Glutamatergic neuron (in vitro differentiated cells): Measurements from ENCODE around the gene BMP7. TPM values are rescaled to one million over a fixed set of nuclear protein-coding genes. Genes with fewer than 3 reads are reported as not detected.

Source experiments
- DNase-seq: peaks from one replicate; pipeline ENCODE4 v3.0.0; 2022
- H3K27ac Mint-ChIP-seq: one replicate; pipeline ENCODE4 v1.8.0; 2020; ENCODE audit warnings: mild to moderate bottlenecking, mixed read lengths, inconsistent platforms; ENCODE audit not compliant: unreplicated experiment
- H3K27me3 Mint-ChIP-seq: one replicate; pipeline ENCODE4 v1.8.0; 2020; ENCODE audit warnings: mild to moderate bottlenecking, moderate library complexity, mixed read lengths, inconsistent platforms; ENCODE audit not compliant: unreplicated experiment
- H3K36me3 Mint-ChIP-seq: one replicate; pipeline ENCODE4 v1.8.0; 2020; ENCODE audit warnings: mild to moderate bottlenecking, mixed read lengths, inconsistent platforms; ENCODE audit not compliant: unreplicated experiment
- H3K4me1 Mint-ChIP-seq: one replicate; pipeline ENCODE4 v1.8.0; 2020; ENCODE audit warnings: mild to moderate bottlenecking, low read depth, mixed read lengths, inconsistent platforms; ENCODE audit not compliant: unreplicated experiment
- H3K4me3 Mint-ChIP-seq: one replicate; pipeline ENCODE4 v1.8.0; 2020; ENCODE audit warnings: mild to moderate bottlenecking, mixed read lengths, inconsistent platforms; ENCODE audit not compliant: unreplicated experiment
- H3K9me3 Mint-ChIP-seq: one replicate; pipeline ENCODE4 v1.8.0; 2020; ENCODE audit warnings: mild to moderate bottlenecking, moderate library complexity, mixed read lengths, inconsistent platforms; ENCODE audit not compliant: unreplicated experiment
- total RNA-seq: library from RNA; stranded (reverse); fragmentation: NEBNext Ultra II Directional; extraction: Animal tissue kit (Norgen Biotek cat#: 25700); gene quantifications from one replicate; pipeline ENCODE4 v1.2.1, GENCODE V29; 2021; ENCODE audit not compliant: unreplicated experiment
- TF ChIP-seq, protein P1 (sequence below): fragments of 200-600 bp; sonication (generic); IDR thresholded peaks from one replicate; pipeline ENCODE4 v1.5.0; 2021; ENCODE audit not compliant: partially characterized antibody, unreplicated experiment

Gene BMP7
- total RNA-seq, 1 donor from 2014 or later = 8.7 TPM

DNA sequence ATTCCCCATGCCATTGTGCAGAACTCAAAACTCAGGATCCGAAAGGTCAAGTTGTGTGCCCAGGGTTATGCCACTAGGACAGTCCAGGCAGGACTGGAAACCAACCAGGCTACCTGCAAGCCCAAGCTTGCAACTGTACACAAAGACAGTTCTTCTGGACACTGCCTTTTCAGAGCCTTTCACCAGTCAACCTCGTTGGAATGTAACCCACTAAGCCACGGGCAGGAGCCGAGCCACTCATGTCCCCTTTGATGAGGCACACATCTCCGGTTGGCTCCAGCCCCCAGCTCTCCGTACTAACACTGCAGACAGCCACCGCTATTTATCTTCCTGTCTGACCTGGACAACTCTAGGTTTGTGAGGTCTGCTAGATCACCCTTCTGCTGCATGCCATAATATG, 62.5 kb downstream of the BMP7 start:
- H3K27ac Mint-ChIP-seq = no peak overlapping the region
- DNase-seq = no peak
- no peak overlapping the region for H3K4me3 Mint-ChIP-seq
- H3K36me3 Mint-ChIP-seq = no peaks in the 10 kb centered on the region
- no peaks in the 10 kb centered on the region for H3K4me1 Mint-ChIP-seq
- H3K9me3 Mint-ChIP-seq = peaks cover 4% of the 10 kb centered on the region
- TF ChIP-seq, protein P1, sequence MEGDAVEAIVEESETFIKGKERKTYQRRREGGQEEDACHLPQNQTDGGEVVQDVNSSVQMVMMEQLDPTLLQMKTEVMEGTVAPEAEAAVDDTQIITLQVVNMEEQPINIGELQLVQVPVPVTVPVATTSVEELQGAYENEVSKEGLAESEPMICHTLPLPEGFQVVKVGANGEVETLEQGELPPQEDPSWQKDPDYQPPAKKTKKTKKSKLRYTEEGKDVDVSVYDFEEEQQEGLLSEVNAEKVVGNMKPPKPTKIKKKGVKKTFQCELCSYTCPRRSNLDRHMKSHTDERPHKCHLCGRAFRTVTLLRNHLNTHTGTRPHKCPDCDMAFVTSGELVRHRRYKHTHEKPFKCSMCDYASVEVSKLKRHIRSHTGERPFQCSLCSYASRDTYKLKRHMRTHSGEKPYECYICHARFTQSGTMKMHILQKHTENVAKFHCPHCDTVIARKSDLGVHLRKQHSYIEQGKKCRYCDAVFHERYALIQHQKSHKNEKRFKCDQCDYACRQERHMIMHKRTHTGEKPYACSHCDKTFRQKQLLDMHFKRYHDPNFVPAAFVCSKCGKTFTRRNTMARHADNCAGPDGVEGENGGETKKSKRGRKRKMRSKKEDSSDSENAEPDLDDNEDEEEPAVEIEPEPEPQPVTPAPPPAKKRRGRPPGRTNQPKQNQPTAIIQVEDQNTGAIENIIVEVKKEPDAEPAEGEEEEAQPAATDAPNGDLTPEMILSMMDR = no peak
- H3K27me3 Mint-ChIP-seq = peaks cover 7% of the 10 kb centered on the region

DNA sequence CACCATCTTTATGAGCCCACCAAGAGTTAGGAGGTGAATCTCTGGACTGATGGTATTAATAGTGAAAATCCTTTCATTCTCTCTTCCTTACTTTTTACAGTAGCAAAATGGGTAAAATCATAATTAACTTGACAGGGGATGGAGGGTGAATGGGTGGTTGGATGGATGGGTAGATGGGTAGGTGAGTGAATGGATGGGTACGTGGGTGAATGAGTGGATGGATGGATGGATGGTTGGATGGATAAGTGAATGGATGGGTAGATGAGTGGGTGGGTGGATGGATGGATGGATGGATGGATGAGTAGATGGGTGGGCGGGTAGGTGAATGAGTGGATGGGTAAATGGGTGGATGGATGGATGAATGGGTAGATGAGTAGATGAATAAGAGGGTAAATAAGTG, 63.2 kb downstream of the BMP7 start:
- peaks cover 4% of the 10 kb centered on the region for H3K9me3 Mint-ChIP-seq
- H3K27me3 Mint-ChIP-seq = peaks cover 3% of the 10 kb centered on the region
- no peaks in the 10 kb centered on the region for H3K36me3 Mint-ChIP-seq
- peaks cover 2% of the 10 kb centered on the region for H3K4me1 Mint-ChIP-seq
- no peak overlapping the region for H3K27ac Mint-ChIP-seq
- TF ChIP-seq, protein P1 = no peak
- DNase-seq = no peak
- H3K4me3 Mint-ChIP-seq = no peak overlapping the region

DNA sequence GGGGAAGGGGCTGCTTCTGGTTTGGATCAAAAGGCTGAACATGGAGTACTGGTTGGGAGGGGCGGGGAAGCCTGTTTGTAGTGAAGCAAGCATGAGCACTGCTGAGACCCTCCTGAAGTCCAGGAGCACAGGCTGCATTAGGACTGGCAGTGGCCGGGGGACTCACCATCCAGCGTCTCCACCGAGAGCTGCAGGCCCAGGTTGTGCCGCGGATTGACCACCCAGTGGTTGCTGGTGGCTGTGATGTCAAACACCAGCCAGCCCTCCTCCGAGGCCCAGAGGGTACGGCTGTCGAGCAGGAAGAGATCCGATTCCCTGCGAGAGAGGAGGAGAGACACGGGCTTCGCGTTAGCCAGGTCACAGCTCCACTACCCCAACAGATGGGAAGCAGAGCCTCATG, 64.1 kb downstream of the BMP7 start:
- peaks cover 4% of the 10 kb centered on the region for H3K4me1 Mint-ChIP-seq
- DNase-seq = no peak
- H3K36me3 Mint-ChIP-seq = no peaks in the 10 kb centered on the region
- TF ChIP-seq, protein P1 = no peak
- H3K27ac Mint-ChIP-seq = no peak overlapping the region
- H3K4me3 Mint-ChIP-seq = no peak overlapping the region
- H3K9me3 Mint-ChIP-seq = peaks cover 4% of the 10 kb centered on the region
- H3K27me3 Mint-ChIP-seq = peaks cover 3% of the 10 kb centered on the region

DNA sequence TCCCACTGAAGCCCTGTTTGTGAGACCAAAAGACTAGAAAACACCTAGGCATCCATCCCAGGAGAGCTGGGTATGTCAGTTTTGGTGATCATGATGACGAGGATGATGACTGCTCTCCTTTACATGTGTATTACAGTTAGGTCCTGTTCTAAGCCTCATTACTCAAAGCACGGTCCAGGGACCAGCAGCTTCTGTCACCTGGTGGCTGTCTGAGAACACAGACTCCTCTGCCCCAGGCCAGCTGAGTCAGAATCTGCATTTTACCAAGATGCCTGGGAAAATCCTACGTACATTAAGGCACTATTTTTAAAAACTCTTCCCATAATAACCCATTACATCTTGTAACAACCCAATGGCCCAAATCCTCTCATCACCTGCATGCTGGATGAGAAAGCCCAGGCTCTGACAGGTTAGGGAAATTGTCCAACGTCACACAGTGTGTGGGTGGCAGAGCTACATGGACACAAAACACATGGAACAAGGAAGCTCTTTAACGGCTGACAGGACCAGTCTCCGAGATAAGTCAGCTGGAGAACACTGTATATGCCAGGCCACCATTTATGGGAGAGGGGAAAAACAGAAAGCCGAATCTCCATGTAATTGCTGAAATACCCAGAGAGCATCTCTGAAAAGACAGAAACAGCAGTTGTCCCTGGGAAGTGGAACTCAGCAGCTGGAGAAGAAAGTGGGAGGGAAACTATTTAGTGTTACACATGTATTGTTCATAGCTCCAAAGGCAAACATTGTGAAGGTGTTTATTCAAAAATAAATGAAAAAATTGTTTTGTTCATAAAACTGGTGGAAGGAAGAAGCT, 65.4 kb downstream of the BMP7 start:
- H3K9me3 Mint-ChIP-seq = no peaks in the 10 kb centered on the region
- TF ChIP-seq, protein P1 = no peak
- no peaks in the 10 kb centered on the region for H3K36me3 Mint-ChIP-seq
- H3K27me3 Mint-ChIP-seq = no peaks in the 10 kb centered on the region
- H3K4me3 Mint-ChIP-seq = no peak overlapping the region
- peaks cover 4% of the 10 kb centered on the region for H3K4me1 Mint-ChIP-seq
- DNase-seq = no peak
- no peak overlapping the region for H3K27ac Mint-ChIP-seq

DNA sequence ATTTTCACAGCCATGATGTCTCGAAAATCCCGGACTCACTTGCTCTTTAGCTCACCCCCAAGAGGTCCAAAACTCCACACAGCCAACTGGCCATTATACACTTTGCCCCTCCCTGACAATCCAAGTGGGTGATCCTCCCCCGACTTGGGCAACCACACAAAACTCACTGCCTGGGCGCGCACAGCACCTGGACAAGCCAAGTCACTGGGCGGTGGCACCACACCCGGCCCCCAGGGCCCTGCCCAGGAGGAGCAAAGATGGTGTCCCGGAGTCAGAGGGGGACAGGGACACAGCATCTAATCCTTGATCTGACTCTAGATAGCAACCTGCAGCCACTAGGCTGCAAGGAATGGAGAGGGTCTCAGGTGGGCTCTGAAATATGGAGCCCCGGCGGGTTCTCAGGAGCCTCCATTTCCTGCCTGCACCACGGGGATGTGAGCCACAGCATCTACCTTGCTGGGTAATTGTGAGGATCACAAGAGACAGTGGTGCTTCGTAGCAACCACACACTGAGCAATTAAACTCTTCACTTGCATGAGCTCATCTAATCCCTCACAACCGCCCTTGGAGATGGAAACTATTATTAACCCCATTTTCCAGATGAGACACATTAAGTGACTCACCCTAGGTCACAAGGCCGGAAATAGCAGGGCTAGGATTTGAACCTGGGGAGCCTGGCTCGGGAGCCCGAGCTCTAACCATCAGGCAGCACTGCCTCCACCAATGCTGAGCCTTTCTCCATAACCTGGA, 66.6 kb downstream of the BMP7 start:
- Mint-ChIP-seq H3K4me1 (peaks cover 4% of the 10 kb centered on the region), H3K27ac (no peak overlapping the region)

More for the DNA sequence above, 66.6 kb downstream of the BMP7 start:
- Mint-ChIP-seq H3K9me3 (no peaks in the 10 kb centered on the region), H3K27me3 (no peaks in the 10 kb centered on the region), H3K4me3 (no peak overlapping the region), H3K36me3 (no peaks in the 10 kb centered on the region)
- no peak for DNase-seq
- TF ChIP-seq, protein P1 = no peak
